Fibroblast of skin of left quadriceps (primary cell): ENCODE results near the gene SHROOM4.

Source experiments
- DNase-seq, 2 experiments: peaks; one replicate each; pipeline ENCODE4 v3.0.0-alpha.2; 2013; ENCODE audit warnings: low read depth in 2 of 2

The SHROOM4 gene

DNA sequence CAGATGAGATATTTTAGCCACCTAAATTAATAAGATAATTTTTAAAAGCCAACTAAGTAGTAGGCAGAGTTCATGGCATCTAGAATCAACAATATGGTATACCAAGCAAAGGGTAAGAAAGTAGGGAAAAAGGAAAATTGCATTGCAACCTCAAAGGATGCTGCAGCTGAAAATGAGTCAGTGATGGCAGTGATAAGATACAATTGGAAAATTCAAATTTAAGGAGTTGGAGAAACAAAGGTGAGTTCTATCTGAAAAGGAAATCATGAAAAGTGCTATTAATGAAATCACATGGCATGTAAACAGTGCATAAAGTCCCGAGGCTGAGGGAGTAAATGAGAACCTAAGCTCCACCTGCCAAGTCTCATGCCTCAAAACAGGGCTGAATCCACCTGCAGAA is 33.9 kb downstream of the SHROOM4 start:
- DNase-seq: no peak

DNA sequence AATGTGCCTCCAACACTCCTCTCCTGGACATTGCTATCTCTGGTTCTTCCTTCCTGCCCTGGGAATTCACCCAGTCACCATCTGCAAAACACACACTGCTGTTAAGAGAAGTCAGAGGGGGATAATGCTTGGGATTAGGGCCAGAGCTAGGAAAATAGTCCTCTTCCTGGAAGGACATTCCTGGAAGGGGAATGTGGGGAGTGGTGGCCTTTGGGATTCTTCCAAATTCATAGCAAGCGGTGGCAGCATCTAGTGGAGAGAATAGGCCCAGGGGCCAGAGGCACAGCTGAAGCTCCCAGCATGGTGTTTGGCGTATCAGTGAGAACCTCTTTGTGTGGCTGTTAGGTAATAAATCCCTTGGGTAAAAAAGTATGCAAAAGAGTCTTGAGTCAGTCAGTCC is 34.3 kb downstream of the SHROOM4 start:
- no peak for DNase-seq

DNA sequence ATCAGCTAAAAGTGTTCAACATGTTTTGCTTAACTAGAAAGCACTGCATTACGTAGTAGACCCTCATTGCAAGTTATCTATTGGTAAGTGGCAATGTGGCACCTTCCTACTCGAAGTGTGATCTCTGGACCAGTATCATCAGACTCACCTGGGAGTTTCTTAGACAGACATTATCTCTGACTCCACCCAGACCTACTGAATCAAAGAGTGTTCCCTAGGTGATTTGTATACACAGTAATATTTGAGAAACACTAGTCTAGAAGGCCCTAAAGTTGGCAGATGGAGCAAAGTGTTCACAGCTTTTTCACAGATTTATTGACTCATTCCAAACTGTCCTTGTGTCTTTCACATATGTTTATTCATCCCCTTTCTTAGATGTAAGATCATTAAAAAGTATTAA is 35.7 kb downstream of the SHROOM4 start:
- no peak for DNase-seq

DNA sequence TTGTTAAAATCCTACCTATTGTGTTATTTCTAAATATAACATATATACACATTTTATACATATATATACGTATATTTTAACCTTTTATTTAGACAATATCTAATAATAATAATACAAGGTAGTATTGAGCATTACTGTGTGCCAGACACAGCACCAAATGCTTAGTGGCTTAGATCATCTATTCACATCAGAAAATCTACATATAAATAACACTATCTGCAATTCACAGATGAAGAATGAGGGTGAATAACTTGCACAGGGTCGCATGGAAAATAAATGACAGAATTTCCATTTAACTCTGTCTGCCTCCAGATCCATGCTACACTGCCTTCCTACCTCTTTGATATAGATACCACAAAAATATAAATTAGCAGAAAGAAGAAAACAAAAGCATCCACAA is 37.7 kb downstream of the SHROOM4 start:
- no peak for DNase-seq

DNA sequence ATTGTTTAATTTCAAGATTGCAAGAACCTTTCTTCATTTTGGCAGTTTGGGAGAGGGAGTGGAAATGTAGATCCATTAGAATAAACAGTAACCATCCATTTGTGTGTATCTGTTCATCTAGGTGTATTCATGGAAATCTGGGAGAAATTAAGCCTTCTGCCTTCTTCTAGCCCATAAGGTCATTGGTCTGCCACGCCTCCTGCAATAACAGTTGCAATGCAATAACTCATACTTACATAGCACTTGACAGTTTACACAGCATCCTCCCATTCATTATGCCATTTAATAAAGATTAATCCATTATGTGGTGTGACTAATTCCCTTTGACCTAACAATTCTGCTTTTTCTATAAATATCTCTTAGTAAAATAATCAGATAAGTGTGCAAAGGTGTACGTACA is 42.6 kb downstream of the SHROOM4 start:
- DNase-seq: no peak

DNA sequence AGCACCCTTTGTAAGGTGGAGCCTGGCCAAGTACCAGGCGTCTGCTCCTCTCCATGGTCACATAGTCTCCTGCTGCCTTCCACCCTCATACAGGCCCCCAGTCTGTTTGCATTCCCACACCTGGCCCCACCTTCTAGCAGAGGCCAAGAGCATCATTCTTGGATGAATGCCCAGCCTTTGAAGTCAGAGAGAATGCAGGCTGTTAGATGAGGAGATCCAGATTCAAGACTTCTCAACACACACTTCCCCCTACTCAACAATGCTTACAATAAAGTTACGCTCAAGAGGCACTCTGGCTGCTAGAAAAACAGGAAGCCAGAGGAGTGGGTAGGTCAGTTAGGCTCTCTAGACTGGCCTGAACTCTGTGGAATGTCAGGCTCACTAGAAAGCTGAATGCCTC is 43.3 kb downstream of the SHROOM4 start:
- DNase-seq: no peak

DNA sequence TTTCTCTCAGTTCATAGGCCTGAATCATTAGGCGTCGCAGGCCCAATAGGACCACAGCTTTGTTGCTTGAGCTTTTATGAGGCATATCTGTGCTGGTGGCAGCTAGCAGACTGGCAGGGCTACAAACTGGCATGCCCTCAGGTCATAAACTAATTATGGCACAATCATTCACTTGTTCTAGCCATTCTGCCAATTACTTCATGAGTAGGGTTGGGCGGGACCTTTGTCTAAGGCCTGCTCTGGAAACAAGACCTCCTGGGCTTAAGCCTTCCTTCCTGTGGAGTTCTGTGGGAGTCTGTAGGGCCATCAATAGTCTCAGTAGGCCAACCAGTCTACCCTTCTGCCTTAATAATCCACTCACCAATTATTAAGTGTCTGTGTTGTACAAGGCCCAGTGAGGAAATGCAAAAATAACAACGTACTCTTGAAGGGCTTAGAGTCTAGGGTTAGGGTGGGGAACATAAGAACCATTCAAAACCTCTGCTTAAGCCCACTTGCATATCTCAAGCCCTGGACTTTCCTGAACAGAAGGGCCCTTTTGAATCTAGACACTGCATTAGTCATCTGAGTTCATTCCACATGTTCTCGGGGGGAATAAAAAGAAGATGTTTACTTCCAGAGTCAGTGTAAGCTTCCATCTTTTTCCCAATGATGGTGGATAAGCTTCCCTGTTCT is 44.5 kb downstream of the SHROOM4 start:
- DNase-seq: no peak

DNA sequence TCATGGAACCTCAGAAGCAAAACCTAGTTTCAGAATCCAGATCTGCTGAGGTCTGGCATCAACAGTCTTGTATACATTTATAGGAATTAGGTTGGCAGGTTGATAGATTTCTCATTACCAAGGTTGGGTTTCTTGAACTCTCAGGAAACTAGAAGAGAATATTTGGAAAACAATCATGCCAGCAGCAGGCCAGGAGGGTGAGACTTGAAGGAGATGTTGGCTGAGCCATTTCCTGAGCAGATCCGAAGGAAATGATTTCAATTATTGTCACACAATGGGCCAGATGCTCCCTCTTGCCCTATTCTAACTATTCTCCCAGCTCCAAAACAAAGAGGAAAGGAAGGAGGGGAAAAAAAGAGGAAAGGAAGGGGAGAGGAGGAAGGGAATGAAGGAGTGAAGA is 45.2 kb downstream of the SHROOM4 start:
- no peak for DNase-seq

DNA sequence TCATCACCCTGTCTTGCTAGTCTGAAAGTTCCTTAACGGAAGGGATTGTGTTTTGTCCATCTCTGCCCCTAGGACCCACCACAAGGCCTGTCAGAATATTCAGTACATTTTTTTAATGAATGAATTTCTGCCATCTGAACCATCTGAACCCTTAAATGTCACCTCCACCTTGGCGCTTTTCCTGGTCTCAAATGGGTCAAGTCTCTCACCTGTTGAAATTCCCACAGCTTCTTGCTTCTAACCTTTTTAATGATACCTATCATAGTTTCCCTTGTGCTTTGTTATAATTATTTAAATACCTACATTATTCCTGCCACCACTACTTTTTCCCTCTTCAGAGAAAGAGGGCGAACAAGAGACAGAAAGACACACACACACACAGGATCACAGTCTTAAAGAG is 48.0 kb downstream of the SHROOM4 start:
- DNase-seq: no peak

DNA sequence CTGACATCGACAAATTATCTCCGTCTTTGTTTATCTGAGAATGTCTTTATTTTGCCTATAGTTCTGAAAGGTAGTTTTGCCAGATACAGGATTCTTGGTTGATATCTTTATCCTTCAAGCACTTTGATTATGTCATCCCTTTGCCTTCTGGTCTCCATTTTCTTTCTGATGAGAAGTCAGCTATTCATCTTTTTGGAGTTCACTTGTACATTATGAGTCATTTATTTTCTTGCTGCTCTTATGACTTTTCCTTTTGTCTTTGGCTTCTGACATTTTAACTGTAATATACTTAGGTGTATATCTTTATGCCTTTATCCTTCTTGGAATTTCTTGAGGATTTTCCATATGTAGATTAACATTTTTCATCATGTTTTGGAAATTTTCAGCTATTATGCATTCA is 51.4 kb downstream of the SHROOM4 start:
- no peak for DNase-seq

DNA sequence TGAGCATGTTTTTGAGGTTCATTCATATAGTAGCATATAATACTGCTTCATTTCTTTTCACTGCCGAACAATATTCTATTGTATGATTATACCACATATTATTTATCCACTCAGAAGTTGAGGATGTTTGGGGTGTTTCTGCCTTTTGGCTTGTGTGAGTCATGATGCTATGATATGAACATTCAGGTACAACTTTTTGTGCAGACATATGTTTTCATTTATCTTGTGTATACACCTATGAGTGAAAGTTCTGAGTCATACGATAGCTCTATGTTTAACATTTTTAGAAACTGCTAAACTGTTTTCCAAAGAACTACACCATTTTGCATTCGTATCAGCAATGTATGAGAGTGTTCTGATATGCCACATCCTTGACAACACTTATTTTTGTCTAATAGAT is 57.7 kb downstream of the SHROOM4 start:
- no peak for DNase-seq

DNA sequence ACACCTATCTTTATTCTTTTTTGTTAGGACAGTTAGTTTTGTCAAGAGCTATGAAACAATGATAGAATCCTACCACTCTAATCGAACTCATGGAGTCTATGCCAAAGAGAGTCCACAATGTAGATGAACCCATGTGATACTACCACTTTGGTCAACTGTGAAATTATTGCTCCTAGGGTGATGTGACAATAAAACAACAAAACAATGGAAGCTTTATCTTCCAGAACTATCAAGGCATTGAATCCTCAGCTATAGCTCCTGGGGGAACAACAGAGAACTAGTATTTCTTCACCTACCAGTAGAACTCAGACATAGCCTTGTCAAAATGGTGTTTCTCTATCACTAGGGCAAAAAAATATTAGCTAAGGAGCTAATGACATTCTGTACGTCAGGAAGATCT is 62.9 kb downstream of the SHROOM4 start:
- DNase-seq: no peak

DNA sequence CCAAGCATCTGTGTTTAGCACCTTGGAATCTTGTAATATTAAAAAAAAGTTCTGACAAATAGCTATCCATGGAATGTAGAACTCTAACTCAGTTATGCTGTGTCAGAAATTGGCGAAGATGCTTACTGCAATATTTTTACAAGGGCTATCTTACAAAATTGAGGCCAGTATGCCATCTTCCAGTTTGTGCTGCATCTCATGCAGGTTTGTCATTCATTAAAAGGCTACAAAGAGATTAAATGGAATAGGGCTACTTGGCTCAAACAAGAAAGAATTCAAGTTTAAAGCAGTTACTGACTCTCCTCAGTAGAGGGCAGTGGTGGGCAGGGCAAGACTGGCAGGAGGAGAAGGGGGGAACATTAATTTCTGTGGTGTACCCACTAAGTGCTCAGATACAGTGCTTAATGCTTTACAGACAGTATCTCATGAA is 66.5 kb downstream of the SHROOM4 start:
- peak; percentile 28 to 34 for DNase-seq

DNA sequence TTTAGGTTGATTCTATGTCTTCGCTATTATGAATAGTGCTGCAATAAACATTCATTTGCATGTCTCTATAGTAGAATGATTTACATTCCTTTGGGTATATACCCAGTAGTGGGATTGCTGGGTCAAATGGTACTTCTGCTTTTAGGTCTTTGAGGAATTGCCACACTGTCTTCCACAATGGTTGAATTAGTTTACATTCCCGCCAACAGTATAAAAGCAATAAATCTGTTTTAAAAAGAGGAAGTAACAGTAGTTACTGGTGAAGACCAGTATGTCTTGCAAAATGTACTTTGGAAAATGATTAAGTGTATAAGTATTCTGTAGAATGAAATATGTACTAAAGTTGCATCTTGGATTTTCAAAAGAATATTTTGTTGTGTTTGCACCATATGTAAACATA is 77.3 kb downstream of the SHROOM4 start:
- no peak for DNase-seq

DNA sequence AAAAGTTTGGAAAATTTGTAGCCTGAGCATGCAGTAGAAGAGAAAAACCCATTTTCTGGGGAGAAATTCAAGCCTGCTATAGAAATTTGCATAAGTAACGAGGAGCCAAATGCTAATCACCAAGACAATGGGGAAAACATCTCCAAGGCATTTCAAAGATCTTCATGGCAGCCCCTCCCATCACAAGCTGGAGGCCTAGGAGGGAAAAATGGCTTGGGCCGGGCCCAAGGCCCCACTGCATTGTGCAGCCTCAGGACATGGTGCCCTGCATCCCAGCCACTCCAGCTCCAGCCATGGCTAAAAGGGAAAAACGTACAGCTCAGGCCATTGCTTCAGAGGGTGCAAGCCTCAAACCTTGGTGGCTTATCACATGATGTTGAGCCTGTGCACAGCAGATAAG is 87.7 kb downstream of the SHROOM4 start:
- no peak for DNase-seq

DNA sequence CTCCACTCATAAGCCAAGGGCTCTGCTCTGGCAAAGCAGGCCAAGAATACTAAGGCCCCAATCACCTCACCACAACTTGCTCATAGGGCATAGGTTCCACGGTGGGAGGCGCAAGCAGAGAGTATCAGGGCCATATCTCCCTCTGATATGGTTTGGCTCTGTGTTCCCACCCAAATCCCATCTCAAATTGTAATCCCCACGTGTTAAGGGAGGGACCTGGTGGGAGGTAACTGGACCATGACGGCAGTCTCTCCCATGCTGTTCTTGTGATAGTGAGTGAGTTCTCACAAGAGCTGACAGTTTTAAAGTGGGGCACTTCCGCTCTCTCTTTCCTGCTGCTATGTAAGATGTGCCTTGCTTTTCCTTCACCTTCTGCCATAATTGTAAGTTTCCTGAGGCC is 88.7 kb downstream of the SHROOM4 start:
- no peak for DNase-seq

DNA sequence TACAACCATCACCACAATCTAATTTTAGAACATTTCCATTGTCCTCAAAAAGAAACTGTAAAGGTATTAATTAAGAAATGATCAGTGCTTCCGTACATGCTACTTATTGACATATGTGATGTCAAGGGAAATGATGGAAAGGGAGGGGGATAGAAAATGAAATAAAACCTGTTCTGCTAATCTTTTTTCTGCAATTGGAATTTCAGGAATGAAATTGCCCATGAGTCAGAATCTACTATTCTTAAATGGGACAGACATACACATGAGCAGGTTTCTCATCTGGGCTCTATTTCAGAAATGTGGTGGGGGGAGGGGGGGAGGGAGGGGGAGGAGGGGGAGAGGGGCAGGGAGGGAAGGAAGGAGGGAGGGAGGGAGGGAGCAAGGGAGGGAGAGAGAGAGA is 91.0 kb downstream of the SHROOM4 start:
- no peak for DNase-seq

DNA sequence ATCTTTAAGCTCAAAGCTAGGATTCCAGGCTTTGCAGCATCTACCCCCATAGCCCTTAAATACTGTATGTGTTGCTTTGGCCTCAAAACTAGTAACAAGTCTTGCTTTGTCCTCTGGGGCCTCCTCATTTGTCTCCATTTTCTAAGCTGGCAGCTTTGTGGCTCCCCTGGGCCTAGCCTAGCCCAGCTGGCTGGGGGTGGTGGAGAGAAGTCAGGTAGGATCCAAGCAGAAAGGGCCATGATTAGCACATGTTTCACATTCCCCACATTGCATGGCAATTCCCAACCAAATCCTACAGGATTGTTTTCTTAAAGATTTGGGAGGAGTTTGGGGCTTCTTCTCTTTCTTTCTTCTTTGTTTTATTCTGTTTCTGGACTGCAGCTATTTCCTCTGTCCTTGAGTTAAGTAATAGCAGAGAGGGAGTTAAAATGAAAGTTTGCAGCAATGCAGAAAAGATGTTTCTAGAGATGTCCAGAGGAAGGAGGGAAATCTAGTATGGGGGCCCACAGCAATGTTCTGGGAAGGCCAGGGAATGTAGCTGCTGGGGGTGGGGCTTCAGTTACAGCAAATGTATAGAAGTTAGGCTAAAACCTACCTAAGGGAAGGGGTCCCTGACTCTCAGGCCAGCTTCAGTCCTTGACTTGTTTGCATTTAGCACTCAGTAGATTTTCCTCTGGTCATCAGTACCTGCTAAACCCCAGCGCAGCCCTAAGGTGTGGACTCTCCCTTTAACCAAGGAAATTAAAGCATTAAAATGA is 92.1 kb downstream of the SHROOM4 start:
- DNase-seq: peak; percentile 78 to 79

DNA sequence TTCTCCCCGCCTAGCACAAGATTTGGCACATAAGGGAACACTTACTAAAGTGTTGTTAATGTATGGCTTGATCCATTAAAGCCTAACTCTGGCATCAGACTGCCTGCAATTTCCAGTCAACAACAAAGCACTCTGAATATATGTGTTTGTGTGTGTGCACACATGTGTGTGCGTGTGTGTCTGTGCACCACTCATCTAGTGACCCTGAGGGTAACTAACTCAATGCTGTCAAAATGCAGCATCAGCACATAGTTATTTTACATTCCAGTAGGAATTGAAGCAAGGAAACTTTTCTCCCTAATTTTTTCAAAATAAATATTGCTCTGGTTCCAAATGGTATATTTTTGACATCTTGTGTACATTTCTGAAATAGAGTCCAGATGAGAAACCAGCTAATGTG is 94.4 kb downstream of the SHROOM4 start:
- DNase-seq: no peak

DNA sequence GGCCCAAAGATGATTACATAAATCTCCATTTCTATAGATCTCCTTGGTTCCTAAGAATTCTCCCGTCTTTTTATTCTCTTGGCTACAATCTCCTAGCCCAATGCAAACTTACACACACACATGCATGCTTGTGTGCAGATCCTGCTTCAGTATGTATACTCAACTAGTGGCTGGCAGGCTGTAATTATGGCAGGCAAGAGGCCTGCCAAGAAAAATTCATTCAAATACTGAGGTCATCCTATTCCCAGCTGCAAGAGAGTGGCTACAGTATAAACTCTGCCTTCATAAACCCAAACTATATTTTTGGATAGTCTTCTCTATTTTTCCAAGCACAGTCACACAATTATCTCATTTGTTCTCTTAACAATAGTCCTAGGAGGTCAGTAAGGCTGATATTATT is 95.2 kb downstream of the SHROOM4 start:
- no peak for DNase-seq

DNA sequence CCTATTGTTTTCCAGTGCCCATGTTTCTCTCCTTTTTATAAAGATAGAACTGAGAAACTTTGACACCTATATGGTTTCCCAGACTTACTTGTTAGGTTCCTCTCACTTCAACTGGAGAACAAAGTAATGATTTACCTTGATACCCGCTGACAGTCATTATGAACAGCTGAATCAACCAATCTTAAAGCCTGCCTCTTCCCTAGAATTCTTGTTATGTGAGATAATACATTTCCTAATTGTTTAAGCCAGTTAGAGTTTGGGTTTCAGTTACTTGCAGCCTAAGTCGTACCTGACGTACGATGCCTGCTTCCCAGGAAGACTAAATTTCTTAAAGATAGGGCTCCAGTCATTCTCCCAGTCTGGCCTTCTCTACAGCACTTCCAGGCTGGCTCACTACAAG is 97.3 kb downstream of the SHROOM4 start:
- no peak for DNase-seq

DNA sequence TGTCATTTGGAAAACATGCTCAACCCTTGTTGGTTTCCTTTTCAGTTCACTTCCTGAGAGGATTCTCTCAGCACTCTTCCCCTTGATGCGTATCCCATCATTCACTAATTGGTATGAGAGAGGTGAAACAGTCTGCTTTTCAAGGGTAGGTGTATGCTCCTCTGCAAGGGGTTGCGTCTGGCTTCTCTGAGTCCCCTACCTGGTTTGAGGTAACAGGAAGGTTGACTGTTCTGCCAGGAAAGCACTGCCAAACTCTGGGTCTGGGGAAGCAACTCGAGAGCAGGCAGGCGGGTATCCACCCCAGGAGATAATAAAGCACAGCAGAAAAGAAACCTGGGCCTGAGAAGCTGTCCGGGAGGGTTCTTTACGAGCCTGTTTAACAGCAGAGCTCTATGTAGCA is 101.2 kb downstream of the SHROOM4 start:
- no peak for DNase-seq

DNA sequence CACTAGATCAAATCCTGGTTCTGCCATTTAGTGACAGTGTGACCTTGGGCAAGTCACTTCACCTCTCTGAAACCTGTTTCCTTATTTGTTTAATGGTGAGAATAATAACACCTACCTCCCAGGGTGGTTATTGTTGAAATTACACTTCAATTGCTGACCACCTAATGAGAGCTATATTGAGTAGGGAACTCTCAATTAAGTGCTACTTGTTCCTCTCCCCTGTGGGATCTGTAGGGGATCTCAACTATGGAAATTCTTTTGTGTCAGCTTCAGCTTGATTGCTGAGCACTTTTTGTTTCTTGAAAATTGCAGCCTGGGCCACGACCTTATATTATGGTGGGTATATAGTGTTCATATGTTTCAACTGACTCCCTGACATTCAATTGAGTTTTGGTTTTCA is 102.1 kb downstream of the SHROOM4 start:
- DNase-seq: no peak
